GM19025 (cell line): ENCODE results near the gene WASF2.

Source experiments
- ATAC-seq: cut with Tn5 transposase; IDR thresholded peaks from one replicate; pipeline ENCODE4 v1.9.1; 2021; ENCODE audit warnings: mild to moderate bottlenecking, low read depth, moderate library complexity; ENCODE audit not compliant: unreplicated experiment

Gene WASF2

DNA sequence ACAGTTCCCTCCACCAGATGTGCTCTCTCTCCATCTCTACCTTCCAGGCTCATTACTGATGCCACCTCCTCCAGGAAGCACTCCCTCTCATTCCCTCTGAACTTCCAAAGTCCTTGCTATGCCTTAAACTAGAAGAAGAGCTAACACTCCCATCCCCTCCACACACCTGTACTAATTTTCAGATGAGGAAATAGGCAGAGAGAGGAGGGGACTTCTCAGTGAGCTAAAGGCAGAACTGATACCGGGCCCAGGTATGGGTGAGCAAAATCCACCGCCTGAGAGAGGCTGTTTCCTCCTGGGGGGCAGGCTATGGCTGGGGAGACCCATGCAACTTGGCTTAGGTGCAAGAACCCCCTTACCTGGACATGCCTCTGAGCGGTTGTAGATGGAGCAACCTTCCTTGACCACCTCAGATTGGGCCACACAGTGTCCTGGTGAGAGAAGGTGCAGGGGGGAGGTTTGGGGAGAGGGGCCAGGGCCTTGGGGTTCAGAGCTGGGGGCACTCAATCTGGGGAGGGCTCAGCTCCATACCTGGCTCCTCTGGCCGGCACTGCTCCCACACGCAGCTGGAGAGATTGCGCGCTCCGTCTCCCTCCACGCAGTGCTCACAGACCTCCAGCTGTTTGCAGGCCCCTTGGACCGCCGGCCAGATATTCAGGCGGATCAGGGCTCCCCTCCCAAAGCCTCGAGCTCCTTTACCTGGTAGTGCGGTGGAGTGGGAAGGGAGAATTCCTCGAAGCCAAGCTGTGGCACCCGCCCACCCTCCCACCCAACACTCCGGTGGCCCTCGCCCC, 107.8 kb downstream of the WASF2 start:
- no peak for ATAC-seq

DNA sequence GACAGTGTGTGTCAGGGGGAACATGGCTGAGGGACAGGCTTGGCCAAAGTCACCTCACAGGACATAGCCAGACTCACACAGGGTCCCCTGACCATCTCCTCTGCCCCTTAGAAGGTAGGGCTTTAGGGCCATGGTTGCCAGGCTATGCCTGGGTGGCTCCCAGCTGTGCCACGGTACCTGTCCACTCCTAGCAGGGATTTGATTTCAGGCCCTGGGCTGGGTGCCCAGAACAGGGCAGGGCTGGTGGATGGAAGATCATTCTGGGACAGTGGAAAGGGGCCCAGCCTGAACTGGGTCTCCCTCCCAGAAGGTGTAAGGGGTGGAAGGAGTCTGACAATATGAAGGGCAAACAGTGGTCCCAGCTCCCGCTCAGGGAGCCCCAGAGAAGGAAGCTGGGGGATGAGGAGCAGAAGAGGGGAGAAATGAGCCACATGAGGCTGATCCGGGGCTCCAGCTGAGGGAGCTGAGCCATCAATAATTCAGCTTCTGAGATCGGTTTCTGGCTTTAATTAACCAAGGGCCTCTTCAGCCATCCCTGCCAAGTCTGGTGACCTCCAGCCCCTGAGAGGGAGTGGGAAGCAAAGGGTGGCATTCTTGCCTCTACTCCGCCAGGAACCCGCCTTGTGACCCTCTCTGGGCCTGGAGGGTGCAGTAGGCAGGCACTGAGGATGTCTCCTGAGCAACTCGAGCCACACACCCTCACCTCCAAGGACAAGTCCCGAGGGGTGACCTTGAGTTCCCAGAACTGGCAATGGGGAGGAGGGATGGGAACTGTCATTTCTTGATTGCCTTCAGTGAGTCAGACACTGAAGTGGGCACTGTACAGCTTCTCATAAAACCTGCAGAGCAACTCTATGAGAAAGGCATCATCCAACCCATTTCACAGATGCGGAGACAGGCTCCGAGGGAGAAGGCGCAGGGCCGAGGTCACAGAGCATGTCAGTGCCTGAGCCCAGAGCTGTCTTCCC, 108.9 kb downstream of the WASF2 start:
- no peak for ATAC-seq

DNA sequence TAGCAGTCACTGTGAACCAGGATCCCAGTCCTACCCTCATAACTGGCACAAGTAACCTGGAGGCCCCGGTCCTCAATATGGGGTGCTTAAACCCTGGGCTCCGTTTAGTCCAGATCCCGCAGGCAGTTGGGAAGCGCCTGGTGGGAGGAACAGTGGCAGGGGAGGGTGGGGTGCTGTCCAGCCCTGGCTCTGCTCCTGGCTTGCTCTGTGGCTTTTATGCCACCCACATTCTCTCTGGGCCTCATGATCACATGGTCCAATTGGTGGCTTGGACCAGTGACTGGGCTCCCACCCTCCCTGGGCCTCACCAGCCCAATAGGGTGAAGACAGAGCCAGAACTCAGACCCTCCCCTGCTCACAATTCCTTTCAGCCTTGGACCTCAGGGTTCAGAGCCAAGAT, 109.7 kb downstream of the WASF2 start:
- no peak for ATAC-seq

DNA sequence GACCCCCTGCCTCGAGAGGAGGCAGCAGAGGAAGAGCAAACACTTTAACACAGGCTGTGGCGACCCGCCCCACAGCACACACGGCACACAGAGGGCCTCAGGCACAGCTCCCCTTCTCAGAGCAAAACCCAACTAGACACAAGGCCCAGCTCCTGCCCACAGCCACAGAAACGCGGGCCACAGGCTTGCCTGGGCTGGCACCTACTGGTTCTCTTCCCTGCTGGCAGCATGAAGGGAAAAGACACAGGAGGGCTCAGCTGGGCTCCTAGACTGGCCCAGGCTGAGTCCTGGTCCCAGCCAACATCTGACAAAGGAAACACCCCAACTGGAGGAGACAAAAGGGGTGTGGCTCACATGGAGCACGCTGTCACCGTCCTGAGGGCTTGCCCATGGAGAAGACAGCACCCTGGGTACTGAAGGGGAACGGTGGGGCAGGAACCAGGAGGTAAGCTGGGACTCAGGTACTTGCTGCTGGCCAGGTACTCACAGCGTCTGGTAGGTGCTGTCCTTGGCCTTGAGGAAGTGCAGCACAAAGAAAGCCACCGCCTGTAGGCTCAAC, 110.3 kb downstream of the WASF2 start:
- no peak for ATAC-seq

DNA sequence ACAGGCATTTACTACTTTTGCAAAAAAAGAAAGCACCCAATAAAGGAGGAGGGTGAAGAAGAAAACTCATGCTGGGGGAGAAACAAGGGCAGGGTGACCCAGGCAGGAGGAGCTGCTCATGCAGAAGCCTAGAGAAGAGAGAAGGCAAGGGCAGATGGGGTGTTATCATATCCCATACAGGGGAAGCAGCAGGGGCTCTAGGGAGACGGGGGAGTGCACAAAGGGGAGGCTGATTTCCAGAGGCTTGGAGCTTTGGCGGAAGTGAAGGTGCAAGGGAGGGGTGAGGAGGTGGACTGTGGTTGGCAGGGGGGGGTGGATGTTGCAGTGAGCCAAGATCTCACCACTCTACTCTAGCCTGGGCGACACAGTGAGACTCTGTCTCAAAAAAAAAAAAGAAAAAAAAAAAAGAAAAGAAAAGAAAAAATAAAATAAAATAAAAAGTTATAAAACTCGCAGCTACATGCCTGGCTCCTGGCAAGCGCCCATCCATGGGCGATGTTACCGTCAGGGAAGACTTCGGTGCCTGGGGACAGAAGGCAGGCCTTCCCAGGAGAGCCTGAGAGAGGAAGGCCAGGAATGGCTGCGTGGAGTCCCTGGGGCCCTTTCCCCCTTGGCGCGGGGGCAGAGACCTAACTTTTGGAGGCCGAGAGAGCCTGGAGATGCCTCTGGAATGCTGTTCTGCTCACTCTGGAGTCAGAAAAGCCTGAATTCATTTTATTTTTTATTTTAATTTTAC, 112.0 kb downstream of the WASF2 start:
- no peak for ATAC-seq

DNA sequence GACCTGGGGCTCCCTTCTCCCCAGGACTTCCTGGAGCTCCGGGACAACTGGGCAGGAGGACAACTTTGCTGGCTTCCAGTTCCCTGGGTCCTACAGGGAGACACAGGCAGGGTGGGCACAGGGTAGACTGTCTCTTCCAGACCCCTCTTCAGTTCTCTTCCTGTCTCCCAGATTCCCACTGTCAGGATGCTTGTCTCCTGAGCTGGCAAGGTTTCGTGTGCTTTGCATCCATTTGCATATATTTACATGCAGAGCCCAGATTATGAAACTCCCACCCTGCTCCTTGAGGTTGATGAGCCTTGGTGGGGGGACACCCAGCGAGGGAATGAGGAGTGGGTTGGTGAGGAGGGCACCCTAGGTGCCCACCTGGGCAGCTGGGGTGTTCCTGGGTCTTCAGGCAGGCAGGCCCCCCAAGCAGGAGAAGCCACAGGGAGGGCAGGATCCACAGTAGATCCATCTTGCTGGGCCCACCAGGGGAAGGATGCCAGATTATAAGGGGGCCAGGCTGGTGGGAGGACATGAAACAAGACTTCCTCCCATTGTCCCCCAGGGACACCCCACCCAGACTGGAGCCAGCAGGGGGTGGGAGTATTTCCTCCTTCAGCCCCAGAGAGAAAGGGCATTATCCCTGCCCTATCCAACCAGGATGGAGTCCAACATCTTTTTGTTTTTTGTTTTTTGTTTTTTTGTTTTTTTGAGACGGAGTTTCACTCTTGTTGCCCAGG, 115.4 kb downstream of the WASF2 start, which contains the start of gene FCN3:
Gene FCN3, minus strand, starts transcription at position 463 of the 725 bp plus-strand sequence. Its CDS starts 6 bp downstream, at position 457.
- ATAC-seq: no peak

DNA sequence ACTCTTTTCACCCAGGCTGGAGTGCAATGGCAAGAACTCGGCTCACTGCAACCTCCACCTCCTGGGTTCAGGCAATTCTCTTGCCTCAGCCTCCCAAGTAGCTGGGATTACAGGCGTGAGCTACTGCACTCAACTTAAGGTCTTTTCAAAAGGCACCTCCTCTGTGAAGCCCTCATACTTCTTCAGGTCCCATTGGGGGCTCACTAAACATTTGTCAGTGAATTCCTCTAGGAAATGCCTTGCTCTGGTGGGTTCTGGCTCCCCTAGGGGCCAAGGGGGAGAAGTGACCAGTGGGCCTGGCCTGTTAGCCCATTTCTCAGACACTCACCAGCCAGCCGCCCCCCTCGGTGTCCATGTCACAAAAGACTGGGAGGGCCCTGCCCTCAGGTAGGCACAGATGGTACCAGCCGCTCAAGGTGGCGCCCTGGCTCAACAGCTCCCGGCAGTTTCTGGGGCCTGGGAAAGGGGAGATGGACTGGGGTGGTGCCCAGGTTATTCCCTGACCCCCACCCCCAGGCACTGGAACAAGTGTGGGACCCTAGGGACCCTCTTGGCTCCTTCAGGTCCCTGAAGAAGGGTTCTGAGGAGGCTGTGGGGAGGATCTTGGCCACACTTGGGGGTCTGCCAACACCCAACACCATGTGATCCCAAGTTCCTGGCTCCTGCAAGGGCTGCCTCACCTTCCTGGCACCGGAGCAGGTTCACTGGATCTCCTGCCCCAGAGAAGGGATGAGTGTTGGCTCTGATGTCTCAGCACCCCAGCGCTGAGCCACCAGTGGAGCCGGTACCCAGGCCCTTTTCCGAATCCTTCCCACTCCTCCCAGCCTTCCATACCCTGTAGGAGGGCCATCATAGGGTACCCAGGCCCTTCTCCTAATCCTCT, 116.9 kb downstream of the WASF2 start:
- no peak for ATAC-seq

DNA sequence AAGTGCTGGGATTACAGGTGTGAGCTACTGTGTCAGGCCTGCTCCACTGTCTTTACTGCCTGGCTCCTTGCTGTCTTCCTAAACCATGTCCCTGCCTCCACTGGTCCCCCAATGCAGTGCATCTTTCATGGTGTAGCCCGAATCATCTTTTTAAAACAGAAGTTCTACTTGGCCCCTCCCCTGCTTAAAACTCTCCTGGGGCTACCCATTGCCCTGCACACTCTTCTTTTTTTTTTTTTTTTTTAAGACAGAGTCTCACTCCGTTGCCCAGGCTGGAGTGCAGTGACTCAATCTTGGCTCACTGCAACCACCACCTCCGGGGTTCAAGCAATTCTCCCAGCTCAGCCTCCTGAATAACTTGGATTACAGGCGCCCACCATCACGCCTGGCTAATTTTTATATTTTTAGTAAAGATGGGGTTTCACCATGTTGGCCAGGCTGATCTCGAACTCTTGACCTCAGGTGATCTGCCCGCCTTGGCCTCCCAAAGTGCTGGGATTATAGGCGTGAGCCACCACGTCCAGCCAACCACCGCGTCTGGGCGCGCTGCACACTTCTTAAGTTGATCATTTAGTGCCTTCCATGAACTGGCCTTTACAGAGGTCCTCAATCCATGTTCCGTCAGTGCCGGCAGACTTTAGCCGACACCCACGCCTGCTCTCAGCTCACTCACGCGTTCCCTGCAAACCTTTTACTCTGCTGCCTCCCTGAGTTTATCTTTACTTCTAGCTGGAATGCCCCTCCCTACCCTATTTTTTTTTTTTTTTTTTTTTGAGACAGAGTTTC, 117.8 kb downstream of the WASF2 start:
- no peak for ATAC-seq

DNA sequence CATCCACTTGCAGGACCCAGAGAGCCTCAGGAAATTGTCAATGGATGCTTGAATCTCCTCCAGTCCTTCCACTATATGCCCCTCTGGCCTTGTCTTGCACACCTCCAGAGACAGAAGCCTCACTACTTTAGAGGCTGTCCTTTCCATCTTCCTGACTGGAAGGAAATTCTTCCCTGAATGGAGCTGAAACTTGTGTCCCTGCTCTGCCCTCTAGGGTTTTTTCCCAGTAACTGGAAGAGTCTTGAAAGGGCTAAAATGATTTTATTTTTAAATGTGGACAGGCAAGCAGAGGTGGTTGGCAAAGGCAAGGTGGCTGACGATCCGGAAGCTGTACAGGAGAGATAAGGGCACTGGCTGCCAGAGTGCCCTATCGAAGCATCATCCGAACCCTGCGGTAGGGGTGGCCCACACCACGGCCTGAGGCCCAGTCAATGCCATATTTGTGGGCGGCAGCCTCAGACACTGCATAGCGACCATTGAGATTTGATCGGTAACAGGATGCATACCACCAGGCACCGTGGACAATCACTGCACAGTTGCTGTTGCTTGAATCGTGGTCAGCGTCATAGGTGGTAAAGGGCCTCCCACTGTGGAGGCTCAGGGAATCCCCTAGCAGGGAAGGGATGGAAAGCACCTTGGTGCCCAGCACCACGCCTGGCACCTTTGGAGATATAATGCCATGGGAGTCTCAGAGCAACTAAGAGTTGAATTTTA, 120.9 kb downstream of the WASF2 start:
- no peak for ATAC-seq

DNA sequence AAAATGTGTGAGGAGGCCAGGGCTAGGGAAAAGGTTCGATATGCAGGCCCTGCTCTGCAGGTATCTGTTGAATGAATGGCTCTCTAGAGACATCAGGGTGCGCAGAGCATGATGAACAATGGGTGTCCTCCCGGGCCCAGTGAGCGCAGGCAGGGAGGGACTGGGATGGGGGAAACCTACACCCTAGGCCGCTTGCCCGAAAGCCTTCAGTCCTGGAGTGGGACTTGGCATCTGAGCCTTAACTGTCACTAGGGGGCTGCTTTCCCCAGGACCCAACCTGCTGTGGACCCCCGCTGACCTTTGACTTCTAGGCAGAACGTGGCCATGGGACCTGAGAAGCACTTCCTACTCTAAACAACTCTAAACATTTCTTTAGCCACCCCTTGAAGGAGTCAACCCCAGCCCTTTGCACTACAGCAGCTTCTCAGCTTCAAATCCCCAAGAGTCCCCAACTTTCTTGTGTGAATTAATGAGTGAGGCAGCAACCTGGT, 122.8 kb downstream of the WASF2 start:
- ATAC-seq: no peak

DNA sequence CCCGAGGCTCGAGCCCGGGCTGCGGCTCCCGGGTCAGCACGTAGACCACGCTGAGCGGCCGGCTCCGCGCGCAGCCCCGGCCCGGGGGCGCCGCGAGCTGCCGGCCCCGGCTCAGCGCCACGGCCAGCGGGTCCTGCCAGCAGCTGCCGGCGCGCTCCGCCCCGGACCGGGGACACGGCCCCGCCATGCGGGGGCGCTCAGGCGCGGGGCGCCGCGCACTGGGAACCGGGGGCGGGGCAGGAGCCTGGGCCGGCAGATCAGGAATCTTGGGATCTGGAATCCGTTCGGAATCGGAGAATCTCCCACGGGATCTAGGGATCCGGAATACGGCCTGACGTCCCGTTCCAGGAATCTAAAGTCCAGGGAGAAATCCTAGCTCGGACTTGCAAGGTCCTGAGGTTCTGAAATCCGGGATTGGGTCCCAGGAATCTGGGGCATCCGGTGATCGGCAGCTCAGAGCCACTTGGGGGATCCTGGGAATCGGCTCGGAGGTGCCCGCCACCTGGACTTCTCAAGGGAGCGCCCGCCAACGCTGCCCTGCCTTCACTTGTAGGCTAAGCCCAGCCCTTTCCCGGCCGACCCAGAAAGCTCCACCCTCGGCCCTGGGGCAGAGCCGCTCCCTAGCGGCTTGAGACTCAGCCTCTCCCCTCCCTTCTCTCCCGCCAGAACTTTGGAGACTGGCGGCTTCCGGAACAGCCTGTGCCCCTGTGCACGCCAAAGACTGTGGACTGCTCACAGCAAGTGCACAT, 123.4 kb downstream of the WASF2 start, which contains the start of gene MAP3K6:
Gene MAP3K6, minus strand, starts transcription at position 551 of the 749 bp plus-strand sequence. Its CDS starts 364 bp downstream, at position 187.
- no peak for ATAC-seq

DNA sequence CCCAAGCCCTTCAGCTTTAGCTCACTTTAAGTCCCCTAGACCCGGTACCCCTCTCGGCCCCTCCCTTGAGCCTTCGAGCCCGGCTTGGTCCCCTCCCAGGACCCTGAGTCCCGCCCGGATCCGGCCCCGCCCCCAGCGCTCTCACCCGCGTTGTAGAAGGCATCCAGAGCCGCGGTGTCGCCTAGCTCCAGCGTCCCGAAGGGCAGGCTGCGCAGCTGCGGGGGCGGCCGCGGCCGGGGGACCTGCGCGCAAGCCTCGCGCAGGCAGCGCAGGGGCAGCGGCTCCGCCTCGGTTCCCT, 123.9 kb downstream of the WASF2 start:
- ATAC-seq: no peak

DNA sequence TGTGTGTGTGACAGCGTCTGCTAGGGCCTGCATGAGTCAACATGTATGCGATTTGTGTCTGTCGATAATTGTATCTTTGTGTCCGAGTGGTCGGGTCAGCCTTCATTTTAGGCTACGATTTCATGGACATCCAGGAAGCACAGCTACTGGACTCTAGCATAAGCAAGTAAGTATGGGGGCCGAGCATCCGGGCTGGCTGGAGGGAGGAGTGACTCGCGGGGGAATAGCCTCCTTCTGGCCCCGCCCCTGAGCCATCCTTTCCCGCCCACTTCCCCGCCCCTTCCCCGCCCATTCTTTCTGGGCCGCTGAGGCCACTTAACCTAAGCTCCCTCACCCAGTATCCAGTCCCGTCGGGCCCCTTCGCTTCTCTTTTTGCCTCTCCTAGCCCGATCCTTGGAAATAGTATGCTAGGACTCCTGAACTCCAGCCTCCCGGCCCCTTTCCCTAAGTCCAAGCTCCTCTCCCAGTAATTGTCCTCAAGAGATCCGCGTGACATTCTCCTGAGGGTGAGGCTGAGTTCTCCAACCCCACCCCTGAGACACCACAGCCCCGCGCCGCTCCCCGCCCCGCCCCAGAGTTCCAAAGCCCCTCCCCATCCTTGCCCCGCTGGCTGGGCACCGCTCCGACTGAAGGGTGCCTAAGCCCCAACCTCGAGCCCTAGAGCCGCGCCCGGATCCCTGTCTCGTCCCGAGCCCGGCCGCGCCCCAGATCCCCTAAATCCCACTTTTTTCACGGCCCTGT, 124.4 kb downstream of the WASF2 start:
- ATAC-seq: no peak

DNA sequence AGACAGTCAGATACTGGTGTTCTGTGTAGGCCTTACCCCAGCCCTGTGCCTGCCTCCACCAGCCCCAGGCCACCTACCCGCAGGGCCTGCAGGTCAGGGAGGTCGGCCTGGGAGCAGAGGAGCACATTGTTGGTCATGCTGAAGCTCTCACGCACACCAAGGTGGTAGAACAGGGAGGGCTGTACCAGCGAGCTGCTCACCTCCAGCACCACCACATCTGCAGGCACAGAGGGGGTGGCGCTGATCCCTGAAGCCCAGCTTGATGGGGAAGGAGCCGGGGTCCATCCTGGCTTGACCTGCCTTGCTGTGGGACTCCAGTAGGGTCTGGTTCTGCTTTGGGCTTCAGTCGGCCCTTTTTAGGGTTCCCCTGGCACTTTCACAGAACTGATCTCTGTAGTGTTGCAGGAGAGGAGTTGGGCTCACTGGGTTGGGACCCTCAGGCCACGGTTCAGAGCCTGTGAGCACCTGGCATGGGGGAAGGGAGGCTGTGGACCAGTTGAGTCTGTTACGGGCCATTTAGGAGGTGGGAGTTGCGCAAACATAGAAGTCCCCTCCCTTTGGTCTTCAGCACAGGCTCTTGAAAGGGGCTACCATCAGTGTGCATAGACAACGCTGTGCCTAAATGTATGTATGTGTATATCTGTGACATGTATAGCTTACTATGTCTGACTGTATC, 125.1 kb downstream of the WASF2 start:
- ATAC-seq: no peak
